Upper lobe of left lung (tissue), 4 donors: Measurements from ENCODE around the gene SPAG16.

Experiments used
- CTCF ChIP-seq, 6 experiments: fragments of 450-650 bp in 4 of 6; fragments of 200-600 bp in 2 of 6; sonication (generic) in 2 of 6; IDR thresholded peaks; one replicate each; pipeline ENCODE4 v1.5.1; 2016 to 2019; ENCODE audit warnings: antibody characterized with exemption in 6 of 6
- EP300 ChIP-seq, 4 donors: sonication (generic); formaldehyde crosslinking; IDR thresholded peaks; one replicate each; pipeline ENCODE4 v1.5.1; 2017; ENCODE audit warnings: antibody characterized with exemption in 4 of 4, control low read depth in 2 of 4
- POLR2A ChIP-seq, 4 donors: fragments of 450-650 bp; IDR thresholded peaks; one replicate each; pipeline ENCODE4 v1.5.1; 2016 to 2017; ENCODE audit warnings: antibody characterized with exemption in 4 of 4, mild to moderate bottlenecking in 2 of 4
- POLR2AphosphoS5 ChIP-seq, 2 donors: sonication (generic); formaldehyde crosslinking; IDR thresholded peaks; one replicate each; pipeline ENCODE4 v1.5.1; 2017; ENCODE audit warnings: antibody characterized with exemption in 2 of 2

- TF ChIP-seq CTCF (IDR thresholded peaks at IDR 0.05) (no peak), POLR2AphosphoS5 (IDR thresholded peaks at IDR 0.05) (no peak), POLR2A (IDR thresholded peaks at IDR 0.05) (no peak), EP300 (IDR thresholded peaks at IDR 0.05) (no peak)
These were observed 675.3 kb downstream of the SPAG16 start for GRCh38 chr2:213959589-213959988.
